ENCODE data around the gene OOSP3. TPM values are rescaled to one million over a fixed set of nuclear protein-coding genes. Genes with fewer than 3 reads are reported as not detected.

The OOSP3 gene
- total RNA-seq, 2 experiments from 2014 or later, result not detected

- TF ChIP-seq CTCF (IDR thresholded peaks at IDR 0.05), result no peak
- H3K4me3 Mint-ChIP-seq, result no peak overlapping the region
- H3K9me3 Mint-ChIP-seq, result no peaks in the 10 kb centered on the region
- H3K27ac ChIP-seq (ENCODE audit: low read depth in 1 of 2, low read length in 2 of 2), result no peak overlapping the region
- ChIA-PET CTCF (no interaction called here), POLR2A (no interaction called here)
- peaks cover 27% of the 10 kb centered on the region for H3K27me3 Mint-ChIP-seq
- no peaks in the 10 kb centered on the region for H3K4me1 Mint-ChIP-seq (ENCODE audit: low read depth)
- H3K4me3 ChIP-seq (ENCODE audit: low read length), result no peak overlapping the region
- H3K27ac Mint-ChIP-seq, result no peak overlapping the region
- DNase-seq (no peak), ATAC-seq (ENCODE audit: poor library complexity) (no peak)
- peaks cover 3 to 8% of the 10 kb centered on the region in 2 experiments for H3K27me3 ChIP-seq (ENCODE audit: control insufficient read depth in 1 of 2, insufficient read depth in 2 of 2, low read length in 2 of 2)
- no peaks in the 10 kb centered on the region for H3K36me3 Mint-ChIP-seq (ENCODE audit: low read depth)
- intact Hi-C loops (cut with DNase I, micrococcal nuclease), result no loop called here
- H3K9me3 ChIP-seq (ENCODE audit: control insufficient read depth in 1 of 2, insufficient read depth in 1 of 2, low read length in 2 of 2), result no peaks in the 10 kb centered on the region
- no peaks in the 10 kb centered on the region for H3K36me3 ChIP-seq (ENCODE audit: insufficient read depth, low read length)
- no peaks in the 10 kb centered on the region for H3K4me1 ChIP-seq (ENCODE audit: insufficient read depth, low read length)
These were observed 62.5 kb downstream of the OOSP3 start for GRCh38 chr11:59941091-59941490.

GRCh38 chr11:59943997-59944714 is 65.6 kb downstream of the OOSP3 start:
- H3K4me3 Mint-ChIP-seq, result no peak overlapping the region
- intact Hi-C loops (cut with DNase I, micrococcal nuclease), result no loop called here
- CTCF ChIA-PET, result no interaction called here
- H3K4me3 ChIP-seq (ENCODE audit: low read length), result no peak overlapping the region
- H3K9me3 Mint-ChIP-seq, result no peaks in the 10 kb centered on the region
- no peak overlapping the region for H3K27ac Mint-ChIP-seq
- H3K27me3 Mint-ChIP-seq, result peaks cover 27% of the 10 kb centered on the region
- H3K4me1 Mint-ChIP-seq (ENCODE audit: low read depth), result no peaks in the 10 kb centered on the region
- POLR2A ChIA-PET, result interaction anchor here (0.7 kb wide), 1 partner anchor 1323 kb away, joined by 3 read pairs; no protein-coding TSS in a partner anchor
- no peak for TF ChIP-seq CTCF (IDR thresholded peaks at IDR 0.05)
- no peak overlapping the region for H3K27ac ChIP-seq (ENCODE audit: low read depth in 1 of 2, low read length in 2 of 2)
- H3K9me3 ChIP-seq (ENCODE audit: control insufficient read depth in 1 of 2, insufficient read depth in 1 of 2, low read length in 2 of 2), result no peaks in the 10 kb centered on the region
- DNase-seq, result no peak
- no peaks in the 10 kb centered on the region for H3K36me3 Mint-ChIP-seq (ENCODE audit: low read depth)
- H3K4me1 ChIP-seq (ENCODE audit: insufficient read depth, low read length), result no peaks in the 10 kb centered on the region
- ATAC-seq (ENCODE audit: poor library complexity), result no peak
- peaks cover 3 to 12% of the 10 kb centered on the region in 2 experiments for H3K27me3 ChIP-seq (ENCODE audit: control insufficient read depth in 1 of 2, insufficient read depth in 2 of 2, low read length in 2 of 2)
- H3K36me3 ChIP-seq (ENCODE audit: insufficient read depth, low read length), result no peaks in the 10 kb centered on the region

GRCh38 chr11:59944720-59945119 is 66.1 kb downstream of the OOSP3 start:
- Histone ChIP-seq H3K9me3 (ENCODE audit: control insufficient read depth in 1 of 2, insufficient read depth in 1 of 2, low read length in 2 of 2) (no peaks in the 10 kb centered on the region), H3K4me3 (ENCODE audit: low read length) (no peak overlapping the region), H3K27me3 (ENCODE audit: control insufficient read depth in 1 of 2, insufficient read depth in 2 of 2, low read length in 2 of 2) (peaks cover 3 to 12% of the 10 kb centered on the region in 2 experiments), H3K36me3 (ENCODE audit: insufficient read depth, low read length) (no peaks in the 10 kb centered on the region), H3K4me1 (ENCODE audit: insufficient read depth, low read length) (no peaks in the 10 kb centered on the region), H3K27ac (ENCODE audit: low read depth in 1 of 2, low read length in 2 of 2) (no peak overlapping the region)
- Mint-ChIP-seq H3K27ac (no peak overlapping the region), H3K4me3 (no peak overlapping the region), H3K4me1 (ENCODE audit: low read depth) (no peaks in the 10 kb centered on the region), H3K36me3 (ENCODE audit: low read depth) (no peaks in the 10 kb centered on the region), H3K27me3 (peaks cover 27% of the 10 kb centered on the region), H3K9me3 (no peaks in the 10 kb centered on the region)
- ATAC-seq (ENCODE audit: poor library complexity) (no peak), DNase-seq (no peak)
- intact Hi-C loops (cut with DNase I, micrococcal nuclease), result no loop called here
- ChIA-PET POLR2A (no interaction called here), CTCF (no interaction called here)
- TF ChIP-seq CTCF (IDR thresholded peaks at IDR 0.05), result no peak

Other genes with a start within 250 kb of the OOSP3 start
- 10 to 100 TPM; 51.8 to 55.2 TPM for gene PATL1, start 209.7 kb upstream of the OOSP3 start, total RNA-seq
- not detected for gene OR10V1, start 164.9 kb upstream of the OOSP3 start, total RNA-seq
- 1 to 10 TPM; 4.6 to 6.4 TPM for gene STX3, start 123.4 kb upstream of the OOSP3 start, total RNA-seq
- 10 to 100 TPM; 22.8 to 24.6 TPM for gene MRPL16, start 68.0 kb upstream of the OOSP3 start, total RNA-seq
- gene CBLIF, start 33.3 kb upstream of the OOSP3 start, total RNA-seq, result not detected
- gene TCN1, start 12.3 kb upstream of the OOSP3 start, total RNA-seq, result not detected
- not detected for gene OOSP1, start 59.6 kb downstream of the OOSP3 start, total RNA-seq
- gene OOSP4A, start 85.3 kb downstream of the OOSP3 start, total RNA-seq, result not detected
- gene OOSP4B, start 138.4 kb downstream of the OOSP3 start, total RNA-seq, result not detected
- gene OOSP2, start 161.6 kb downstream of the OOSP3 start, total RNA-seq, result not detected
- not detected for gene MS4A3, start 177.9 kb downstream of the OOSP3 start, total RNA-seq
- not detected for gene MS4A2, start 209.9 kb downstream of the OOSP3 start, total RNA-seq